Left renal cortex interstitium (tissue), 4 donors: ENCODE results near the gene SIPA1L3. TPM values are rescaled to one million over a fixed set of nuclear protein-coding genes. Genes with fewer than 3 reads are reported as not detected.
A peak's percentile ranks its signal among the peaks of the same experiment; 100 is the strongest.

ENCODE experiments used
- DNase-seq, 4 donors: peaks; one replicate each; pipeline ENCODE4 v3.0.0-alpha.2; 2013; ENCODE audit warnings: low read depth in 4 of 4, low spot score in 2 of 4, missing footprints in 1 of 4
- polyA plus RNA-seq, 4 donors: library from polyadenylated mRNA; unstranded; fragments of 120-200 nt; gene quantifications; one replicate each; pipeline ENCODE4 v1.2.1, GENCODE V29; 2013; ENCODE audit not compliant: insufficient read length in 4 of 4

Gene SIPA1L3
- polyA plus RNA-seq, 4 donors = 17.3 to 29.4 (median 22.8) TPM

DNA sequence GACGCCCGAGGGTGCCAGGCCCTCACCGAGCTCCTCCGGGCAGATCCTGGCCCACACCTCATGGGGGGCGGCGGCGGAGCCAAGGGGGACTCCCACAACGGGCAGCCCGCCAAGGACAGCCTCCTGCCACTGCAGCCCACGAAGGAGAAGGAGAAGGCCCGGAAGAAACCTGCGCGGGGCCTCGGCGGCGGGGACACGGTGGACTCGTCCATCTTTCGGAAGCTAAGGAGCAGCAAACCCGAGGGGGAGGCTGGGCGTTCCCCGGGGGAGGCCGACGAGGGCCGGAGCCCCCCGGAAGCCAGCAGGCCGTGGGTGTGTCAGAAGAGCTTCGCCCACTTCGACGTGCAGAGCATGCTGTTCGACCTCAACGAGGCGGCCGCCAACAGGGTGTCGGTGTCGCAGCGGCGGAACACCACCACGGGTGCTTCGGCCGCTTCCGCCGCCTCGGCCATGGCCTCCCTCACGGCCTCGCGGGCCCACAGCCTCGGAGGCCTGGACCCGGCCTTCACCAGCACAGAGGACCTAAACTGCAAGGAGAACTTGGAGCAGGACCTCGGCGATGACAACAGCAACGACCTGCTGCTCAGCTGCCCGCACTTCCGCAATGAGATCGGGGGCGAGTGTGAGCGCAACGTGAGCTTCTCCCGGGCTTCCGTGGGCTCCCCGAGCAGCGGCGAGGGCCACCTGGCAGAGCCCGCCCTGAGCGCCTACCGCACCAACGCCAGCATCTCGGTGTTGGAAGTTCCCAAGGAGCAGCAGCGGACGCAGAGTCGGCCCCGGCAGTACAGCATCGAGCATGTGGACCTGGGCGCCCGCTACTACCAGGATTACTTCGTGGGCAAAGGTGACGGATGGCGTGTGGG lies 175.5 kb downstream of the SIPA1L3 start:
- DNase-seq = no peak

DNA sequence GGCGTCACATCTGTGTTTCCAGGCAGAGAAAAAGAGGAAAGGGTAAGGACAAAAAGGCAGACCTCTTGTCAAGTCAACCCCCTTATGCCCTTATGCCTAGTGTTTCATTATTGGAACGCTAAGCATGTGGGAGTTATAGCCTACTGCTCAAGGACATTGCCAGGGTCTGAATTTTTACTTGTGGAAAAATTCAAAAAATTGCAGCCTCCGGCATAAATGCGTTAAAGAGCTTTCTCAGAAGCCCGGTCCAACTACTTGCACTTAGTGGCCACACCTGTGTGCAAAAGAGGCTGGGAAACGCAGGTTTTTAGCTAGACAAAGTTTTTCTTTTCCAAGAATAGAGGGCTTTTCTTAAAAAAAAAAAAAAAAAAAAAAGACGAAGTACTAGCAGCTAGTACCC lies 177.2 kb downstream of the SIPA1L3 start:
- DNase-seq = no peak

DNA sequence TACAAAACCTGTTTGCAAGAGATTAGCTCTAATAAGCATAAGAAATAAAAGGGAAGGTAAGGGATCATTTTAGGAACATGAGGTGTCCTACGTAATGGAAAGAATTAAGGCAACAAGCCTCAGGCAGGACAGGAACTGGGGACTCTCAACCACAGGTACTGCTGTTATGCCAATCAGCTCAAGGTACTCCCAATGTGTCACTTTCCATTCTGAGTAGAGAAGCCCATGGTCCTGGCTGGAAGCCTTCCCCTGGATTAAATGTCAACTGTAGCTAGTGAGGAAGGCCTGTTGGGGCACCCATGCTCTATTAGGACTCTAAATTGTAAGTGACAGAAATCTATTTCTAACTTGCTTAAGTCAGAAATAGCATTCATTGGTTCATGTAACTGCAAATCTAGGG lies 182.4 kb downstream of the SIPA1L3 start:
- no peak for DNase-seq

DNA sequence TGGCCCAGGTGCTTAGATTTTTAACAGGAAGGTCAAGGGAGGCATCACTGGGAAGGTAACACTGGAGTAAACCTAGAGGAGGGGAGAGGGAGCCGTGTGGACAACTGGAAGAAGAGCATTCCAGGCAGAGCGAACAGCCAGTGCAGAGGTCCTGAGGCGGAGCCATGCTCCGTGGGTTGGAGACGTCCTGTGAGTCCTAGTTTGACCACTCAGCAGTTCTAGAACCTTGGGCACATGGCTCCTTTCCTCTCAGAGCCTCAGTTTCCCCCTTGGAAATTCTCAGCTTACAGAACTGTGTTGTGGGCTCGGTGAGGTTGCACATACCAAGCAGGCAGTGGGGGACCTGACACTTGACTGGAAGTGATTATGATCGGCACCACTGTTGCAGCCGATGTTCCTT lies 186.1 kb downstream of the SIPA1L3 start:
- DNase-seq = no peak

DNA sequence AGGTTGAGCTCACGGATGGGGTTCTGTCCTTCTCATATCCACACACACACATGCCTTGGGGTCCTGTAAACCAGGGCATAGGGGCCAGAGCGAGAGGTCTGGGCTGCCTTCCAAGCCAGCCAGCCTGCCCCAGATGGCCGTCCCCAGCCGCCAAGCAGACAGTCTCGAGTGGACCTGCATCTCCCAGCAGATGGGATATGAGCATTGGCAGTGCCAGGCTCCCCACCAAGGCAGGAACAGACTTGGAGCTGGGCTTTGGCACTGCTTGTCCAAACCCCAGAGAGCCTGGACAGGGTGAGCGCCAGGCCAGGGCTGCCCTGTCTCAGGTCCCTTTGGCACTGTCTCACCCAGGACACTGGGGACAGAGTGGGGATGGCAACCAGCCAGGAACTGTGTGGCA lies 186.6 kb downstream of the SIPA1L3 start:
- no peak for DNase-seq

DNA sequence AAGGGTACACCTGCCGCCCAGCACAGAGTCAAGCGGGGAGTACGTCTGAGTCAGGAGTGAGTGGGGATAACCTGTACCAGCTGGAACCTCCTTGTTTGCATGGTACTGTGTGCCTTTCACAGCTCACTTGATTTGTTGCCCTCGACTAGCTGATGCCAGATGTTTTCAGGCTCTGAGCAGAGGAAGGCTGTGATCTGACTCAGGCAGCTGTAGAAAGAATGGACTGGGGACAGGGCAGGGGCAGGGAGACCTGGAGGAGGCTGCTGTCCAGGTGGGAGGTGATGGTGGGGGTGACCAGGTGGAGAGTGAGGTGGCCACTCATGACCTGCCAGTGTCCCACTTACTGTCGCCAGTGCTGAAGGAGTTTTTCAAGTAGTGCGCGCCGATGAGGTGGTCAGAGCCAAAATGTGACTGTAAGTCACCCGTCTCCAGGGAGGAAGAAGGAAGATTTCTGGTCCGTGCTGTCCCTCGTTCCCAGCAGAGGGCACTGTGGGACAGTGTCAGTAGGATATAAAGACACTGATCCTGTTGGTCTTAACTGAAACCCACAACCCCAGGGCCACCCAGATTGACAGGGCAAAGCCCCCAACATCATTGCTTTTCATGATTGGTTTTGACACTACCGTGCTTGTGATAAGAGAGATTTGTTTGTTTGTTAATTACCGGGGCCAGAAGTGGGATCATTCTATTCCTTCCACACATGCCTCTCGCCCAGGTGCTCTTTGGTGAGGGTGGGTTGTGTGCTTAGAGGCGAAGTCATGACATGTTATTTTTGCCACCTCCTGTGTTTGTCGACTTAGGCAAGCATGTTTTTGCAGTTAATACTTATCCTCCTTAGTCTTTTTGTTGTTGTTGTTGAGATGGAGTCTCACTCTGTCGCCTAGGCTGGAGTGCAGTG lies 188.7 kb downstream of the SIPA1L3 start:
- DNase-seq = peak; percentile 48 to 69 (median 52)

DNA sequence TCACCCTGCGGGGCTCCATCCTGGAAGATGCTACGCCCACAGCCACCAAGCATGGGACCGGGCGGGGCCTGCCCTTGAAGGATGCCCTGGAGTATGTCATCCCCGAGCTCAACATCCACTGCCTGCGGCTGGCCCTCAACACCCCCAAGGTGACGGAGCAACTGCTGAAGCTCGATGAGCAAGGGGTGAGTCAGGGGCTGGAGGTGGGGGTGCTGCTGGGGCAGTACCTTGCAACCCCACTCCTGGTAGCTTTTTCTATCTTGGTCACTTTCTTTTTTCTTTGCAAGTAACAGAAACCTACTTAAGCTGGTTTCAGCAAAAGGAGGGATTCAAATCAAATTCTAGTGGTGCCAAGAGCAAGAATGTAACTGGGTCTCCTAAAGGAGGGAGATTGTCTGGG lies 193.0 kb downstream of the SIPA1L3 start:
- DNase-seq = no peak

DNA sequence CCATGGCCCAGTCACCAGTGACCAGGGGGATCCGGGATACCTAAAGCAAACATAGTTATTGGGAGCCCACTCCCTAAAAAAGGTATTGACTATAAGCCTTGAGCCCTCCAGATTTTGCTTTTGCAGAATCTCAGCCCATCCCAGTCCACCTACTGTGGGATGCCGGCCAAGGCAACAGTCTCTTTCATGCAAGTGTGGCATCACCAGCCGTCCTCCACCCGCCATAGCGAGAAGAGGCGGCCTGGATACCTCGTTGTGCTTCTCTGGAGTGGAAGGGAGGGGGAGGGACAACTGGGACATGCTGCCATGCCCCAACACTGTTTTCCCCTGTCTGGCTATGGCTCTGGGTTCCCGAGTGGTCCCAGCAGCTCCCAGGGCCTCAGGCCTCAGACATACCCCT lies 193.6 kb downstream of the SIPA1L3 start:
- DNase-seq = no peak

DNA sequence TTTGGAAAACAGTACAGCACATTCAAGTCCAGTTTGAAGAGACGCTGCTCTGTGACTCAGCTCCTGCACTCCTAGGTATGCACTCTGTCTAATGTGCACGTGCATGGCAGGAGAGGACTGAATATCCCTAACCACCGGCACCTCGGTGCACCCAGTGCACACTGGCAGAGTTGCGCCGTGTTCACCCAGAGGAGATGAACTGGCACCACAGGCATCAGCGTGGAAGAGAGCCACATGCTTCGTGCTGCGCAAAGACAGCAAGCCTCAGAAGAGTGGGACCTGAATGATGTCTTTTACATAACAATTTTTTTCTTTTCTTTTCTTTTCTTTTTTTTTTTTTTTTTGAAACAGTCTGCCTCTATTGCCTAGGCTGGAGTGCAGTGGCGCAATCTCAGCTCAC lies 194.7 kb downstream of the SIPA1L3 start:
- DNase-seq = no peak

DNA sequence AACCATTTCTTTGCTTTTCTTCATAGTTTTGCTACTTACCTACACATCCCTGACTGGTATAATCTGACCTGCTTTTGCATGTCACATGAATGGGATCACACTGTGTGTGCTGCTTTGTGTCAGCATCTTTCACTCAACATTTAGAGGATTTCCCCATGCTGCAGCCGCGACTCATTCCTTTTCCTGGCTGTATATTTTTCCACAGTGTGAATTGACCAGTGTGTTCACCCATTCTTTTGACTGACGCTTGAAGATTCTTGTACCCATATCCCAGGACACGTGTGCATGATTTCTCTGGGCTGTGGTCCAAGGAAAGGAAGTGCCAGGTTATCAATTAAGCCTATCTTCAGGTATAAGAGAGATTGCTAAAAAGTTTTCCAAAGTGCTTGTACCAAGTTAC lies 198.6 kb downstream of the SIPA1L3 start:
- DNase-seq = no peak

DNA sequence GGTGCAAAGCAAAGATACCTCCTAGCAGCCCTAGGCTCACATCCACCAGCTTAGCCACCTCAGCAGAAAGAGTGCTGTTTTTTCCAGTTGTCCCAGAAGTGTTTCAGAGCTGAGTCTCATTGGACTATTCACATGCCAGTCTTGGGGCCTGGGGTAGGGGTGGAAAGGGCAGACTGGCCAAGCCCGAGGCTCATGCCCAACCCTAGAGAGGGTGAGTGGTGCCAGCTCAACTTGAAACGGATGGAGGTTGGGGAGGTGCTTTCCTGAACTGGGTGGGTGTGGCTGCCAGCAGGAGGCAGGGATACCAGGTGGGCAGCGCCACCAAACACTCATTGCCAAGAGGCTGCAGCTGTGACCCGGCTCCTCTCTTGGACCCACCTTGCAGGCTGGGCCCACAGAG lies 200.1 kb downstream of the SIPA1L3 start:
- DNase-seq = no peak

DNA sequence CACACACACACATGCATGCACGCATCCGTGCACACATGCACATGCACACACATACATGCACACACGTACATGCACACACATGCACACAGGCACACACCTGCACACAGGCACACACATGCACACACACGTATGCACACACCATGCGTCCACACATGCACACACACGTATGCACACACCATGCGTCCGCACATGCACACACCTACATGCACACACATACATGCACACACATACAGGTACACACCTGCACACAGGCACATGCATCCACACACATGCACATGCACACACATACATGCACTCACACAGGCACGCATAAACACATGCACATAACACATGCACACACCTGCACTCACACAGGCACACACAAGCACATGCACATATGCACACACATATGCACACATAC lies 204.9 kb downstream of the SIPA1L3 start:
- DNase-seq = no peak

DNA sequence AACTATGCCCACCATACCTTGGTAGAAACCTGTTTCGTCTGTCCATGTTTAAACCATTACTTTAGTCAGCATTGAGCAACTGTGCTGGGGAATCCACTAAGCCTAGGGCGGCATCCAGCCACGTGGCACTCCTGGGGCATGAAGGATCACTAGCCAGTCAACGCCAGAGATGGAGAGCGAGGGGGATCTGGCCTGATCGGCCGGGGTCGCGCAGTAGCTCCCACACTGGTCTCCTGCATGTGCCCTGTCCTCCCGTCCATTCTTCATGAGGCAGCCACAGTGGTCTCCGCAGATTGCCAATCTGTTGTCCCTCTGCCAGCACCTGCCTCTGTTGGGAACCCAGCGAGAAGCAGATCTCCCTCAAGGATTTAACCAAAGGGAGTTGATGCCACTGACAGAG lies 207.6 kb downstream of the SIPA1L3 start:
- DNase-seq = no peak

DNA sequence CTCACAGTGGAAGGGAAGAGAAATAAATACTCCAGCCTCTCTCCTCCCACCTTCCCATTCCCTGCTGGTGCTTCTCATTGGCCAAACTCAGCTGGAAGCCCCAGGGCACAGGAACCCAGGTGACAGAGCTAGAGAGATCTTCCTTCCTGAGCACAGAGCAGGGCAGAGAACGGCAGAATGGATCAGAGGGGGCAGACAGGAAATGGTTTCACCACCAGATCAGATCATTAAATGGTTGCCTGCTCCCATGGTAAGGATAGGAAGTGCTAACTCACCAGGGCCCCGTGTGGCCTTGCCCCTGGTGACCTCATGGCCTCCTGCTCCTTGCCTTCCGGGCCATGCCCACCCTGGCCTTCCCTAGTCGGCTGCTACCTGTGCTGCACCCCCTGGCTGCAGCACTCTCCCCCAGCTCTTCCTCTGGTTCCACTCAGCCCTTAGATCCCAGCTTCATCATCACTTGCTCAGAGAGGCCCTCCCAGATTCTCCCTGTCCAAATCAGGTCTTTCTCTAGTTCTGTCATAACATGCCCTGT lies 208.3 kb downstream of the SIPA1L3 start:
- no peak for DNase-seq

DNA sequence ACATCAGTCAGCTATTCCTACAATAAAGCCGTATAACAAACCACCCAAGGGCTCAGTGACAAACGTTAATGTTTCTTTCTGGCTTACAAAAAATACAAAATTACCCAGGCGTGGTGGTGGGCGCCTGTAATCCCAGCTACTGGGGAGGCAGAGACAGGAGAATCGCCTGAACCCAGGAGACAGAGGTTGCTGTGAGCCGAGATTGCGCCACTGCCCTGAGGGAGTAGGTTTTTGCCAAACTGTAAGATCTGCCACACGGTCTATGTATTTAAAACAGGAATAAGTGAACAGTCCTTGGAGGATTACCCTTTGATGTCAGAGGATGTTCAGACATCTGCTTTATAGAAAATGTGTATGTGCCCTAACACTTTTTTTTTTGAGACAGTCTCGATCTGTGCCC lies 211.2 kb downstream of the SIPA1L3 start:
- DNase-seq = no peak

DNA sequence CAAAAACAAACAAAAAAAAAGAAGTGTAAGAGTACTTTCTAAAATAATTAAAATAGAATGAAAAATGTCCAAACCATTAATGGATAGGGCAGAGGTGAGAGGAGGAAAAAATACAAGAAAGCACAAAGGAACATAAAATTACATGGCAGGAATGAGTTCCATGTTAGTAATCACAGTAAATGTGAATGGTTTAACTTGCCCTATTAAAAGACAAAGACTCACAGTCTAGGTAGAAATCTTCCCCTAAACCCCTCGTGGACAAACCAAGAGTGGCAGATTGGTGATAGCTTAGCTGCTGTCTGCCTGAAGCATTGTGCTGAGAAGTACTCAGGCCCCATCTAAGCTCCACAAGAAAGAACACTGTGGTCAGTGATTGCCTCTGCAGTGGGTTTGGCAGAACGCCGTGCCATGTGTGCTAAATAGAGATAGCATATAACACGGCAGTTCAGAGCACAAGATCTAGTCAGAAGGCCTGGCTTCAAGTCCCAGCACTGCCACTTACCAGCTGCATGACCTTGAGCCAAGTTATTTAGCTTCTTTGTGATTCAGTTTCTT lies 213.5 kb downstream of the SIPA1L3 start:
- DNase-seq = no peak

DNA sequence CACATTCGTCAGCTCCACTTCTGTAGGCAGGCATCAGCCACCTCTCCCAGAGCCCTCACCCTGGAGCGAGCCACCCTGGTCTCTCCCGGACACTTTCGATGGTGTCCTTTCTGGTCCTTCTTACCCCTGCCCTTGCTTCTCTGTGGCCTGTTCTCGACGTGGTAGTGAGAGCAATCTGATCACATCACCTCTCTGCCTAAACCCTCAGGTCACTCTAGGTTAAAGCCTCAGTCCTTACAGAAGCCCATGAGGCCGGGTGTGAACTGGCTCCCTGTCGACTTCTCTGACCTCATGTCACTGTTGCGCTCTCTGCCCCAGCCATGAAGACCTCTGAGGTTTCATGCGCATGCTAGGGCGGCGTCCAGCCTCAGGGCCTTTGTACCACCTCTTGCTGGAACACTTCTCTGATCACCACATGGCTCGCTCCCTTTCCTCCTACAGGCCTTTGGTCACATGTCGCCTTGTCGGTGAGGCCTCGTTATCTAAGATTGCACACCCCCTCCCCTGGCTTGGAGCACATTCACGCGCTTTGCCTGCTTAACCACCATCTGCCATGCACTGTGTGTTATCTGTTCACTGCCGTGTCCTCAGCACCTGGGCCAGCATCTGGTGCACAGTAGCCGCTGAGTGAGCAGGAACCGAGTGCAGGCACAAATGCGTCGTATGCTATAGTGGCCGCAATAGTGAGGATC lies 215.5 kb downstream of the SIPA1L3 start:
- DNase-seq = no peak

DNA sequence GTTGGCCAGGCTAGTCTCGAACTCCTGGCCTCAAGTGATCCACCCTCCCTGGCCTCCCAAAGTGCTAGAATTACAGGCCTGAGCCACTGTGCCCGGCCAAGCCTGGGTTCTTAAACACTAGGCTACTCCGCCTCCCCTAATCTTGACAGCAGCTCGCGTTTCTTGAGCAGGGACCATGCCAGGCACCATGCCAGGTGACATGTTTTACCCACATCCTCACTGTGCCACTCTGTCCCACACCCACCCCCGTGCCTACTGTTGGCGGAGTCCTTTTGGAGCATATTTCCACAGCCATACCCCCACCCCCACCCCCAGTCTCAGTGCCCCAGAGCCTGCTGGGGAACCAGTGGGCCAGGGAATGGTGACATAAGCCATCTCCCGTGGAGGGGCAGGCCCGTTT lies 218.2 kb downstream of the SIPA1L3 start:
- no peak for DNase-seq

DNA sequence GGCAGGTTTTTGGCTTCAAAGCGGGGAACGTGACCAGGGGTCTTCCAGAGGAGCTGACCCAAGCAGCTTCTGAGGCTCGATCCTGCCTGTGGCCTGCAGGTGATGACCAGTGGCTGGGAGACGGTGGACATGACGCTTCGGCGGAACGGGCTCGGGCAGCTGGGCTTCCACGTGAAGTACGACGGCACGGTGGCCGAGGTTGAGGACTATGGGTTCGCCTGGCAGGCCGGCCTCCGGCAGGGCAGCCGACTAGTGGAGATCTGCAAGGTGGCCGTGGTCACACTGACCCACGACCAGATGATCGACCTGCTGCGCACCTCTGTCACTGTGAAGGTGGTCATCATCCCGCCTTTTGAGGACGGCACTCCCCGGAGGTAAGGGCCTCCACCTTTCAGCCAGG lies 223.4 kb downstream of the SIPA1L3 start:
- no peak for DNase-seq

DNA sequence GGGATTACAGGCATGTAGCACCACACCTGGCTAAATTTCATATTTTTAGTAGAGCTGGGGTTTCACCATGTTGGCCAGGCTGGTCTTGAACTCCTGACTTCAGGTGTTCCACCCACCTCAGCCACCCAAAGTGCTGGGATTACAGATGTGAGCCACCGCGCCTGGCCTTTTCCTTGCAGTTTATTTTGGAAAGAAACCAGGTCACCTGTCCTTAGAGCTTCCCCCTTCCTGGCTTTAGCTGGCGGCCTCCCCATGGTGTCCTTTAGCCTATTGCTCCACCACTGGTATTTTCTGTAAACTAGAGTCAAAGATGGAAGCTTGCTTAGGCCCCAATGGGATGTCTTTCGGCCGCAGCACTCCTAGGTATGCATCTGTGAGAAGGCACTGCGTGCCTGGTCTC lies 225.8 kb downstream of the SIPA1L3 start:
- no peak for DNase-seq

DNA sequence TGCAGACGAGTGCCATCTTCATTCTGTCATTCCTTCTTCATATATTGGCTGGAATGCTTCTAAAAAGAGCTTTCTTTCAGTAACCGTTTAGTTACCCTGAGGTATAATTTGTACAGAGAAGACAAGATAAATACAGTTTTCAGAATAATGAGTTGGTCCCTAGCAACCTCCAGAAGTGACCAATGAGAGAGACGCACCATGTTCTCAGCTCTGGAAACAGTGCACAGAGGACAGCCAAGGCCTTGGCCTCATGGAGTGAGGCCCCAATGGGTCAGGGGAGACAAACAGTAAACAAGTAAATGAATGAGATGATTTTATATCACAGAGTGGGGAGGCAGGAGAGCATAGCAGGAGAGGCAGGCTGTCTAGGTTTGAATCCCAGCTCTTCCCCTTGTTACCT lies 226.3 kb downstream of the SIPA1L3 start:
- no peak for DNase-seq
